Thymus (tissue), 11 donors: ENCODE results near the gene CHST2. TPM values are rescaled to one million over a fixed set of nuclear protein-coding genes. Genes with fewer than 3 reads are reported as not detected.

Source experiments
- DNase-seq, 9 donors: peaks; one replicate each; pipeline ENCODE4 v3.0.0-alpha.2; 2013; ENCODE audit warnings: low spot score in 9 of 9, low read depth in 6 of 9, missing footprints in 1 of 9
- H3K27ac ChIP-seq, 2 donors: one replicate each; pipeline ENCODE4 v1.5.1; 2013; ENCODE audit warnings: control low read depth in 1 of 2, low read depth in 1 of 2, low read length in 1 of 2, mild to moderate bottlenecking in 1 of 2, moderate library complexity in 1 of 2
- H3K27me3 ChIP-seq, 2 donors: one replicate each; pipeline ENCODE4 v1.5.1; 2013; ENCODE audit warnings: low read length in 1 of 2; ENCODE audit not compliant: control insufficient read depth in 2 of 2, insufficient read depth in 1 of 2
- H3K36me3 ChIP-seq, 2 donors: one replicate each; pipeline ENCODE4 v1.5.1; 2013; ENCODE audit warnings: low read length in 1 of 2, mild to moderate bottlenecking in 1 of 2, moderate library complexity in 1 of 2; ENCODE audit not compliant: control insufficient read depth in 2 of 2, insufficient read depth in 2 of 2
- H3K4me1 ChIP-seq, 2 donors: one replicate each; pipeline ENCODE4 v1.5.1; 2013; ENCODE audit warnings: low read length in 2 of 2; ENCODE audit not compliant: control insufficient read depth in 2 of 2, insufficient read depth in 2 of 2
- H3K4me3 ChIP-seq, 2 donors: one replicate each; pipeline ENCODE4 v1.5.1; 2013; ENCODE audit warnings: low read length in 2 of 2, control low read depth in 1 of 2, mild to moderate bottlenecking in 1 of 2
- H3K9me3 ChIP-seq, 2 donors: one replicate each; pipeline ENCODE4 v1.5.1; 2013; ENCODE audit warnings: low read length in 1 of 2, mild to moderate bottlenecking in 1 of 2; ENCODE audit not compliant: control insufficient read depth in 2 of 2, insufficient read depth in 1 of 2
- WGBS: extraction: QIAGEN DNeasy Blood & Tissue Kit; methylation state at CpG from one replicate; pipeline ENCODE4 v1.1.7; 2013; 5-methylcytosine and 5-hydroxymethylcytosine counted together
- polyA plus RNA-seq: library from polyadenylated mRNA; stranded (reverse); fragments of 200-250 nt; gene quantifications from one replicate; pipeline ENCODE4 v1.2.3, GENCODE V29; 2013
- total RNA-seq: library from RNA; stranded (reverse); fragments of 120-200 nt; gene quantifications from one replicate; pipeline ENCODE4 v1.2.4, GENCODE V29; 2013
- donor health status: healthy.

Gene CHST2
- total and polyA plus RNA-seq, 2 donors: 15.6 to 16.5 TPM

DNA sequence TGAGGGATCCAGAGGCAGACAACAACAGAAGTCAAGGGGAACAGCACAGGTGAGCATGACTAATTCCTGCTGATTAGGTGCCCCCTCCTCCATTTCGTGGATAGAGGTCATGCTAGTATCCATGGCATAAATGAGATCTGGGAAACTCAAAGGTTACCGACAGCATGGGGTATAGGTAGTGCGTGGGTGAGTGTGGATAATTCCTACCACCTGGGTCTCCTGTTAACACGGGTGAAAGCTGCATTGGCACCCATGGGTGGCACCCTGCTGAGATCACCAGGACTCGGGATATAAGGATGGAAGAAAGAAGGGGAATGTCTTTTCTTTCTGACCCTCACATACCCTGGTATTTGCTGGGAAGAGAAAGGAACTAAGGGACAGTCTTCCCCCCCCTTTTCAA is 14.4 kb upstream of the CHST2 start:
- DNase-seq: no peak
- Histone ChIP-seq H3K9me3 (peaks cover 0 to 12% of the 10 kb centered on the region in 2 donors), H3K4me1 (no peaks in the 10 kb centered on the region), H3K27me3 (no peaks in the 10 kb centered on the region), H3K36me3 (no peaks in the 10 kb centered on the region), H3K4me3 (no peak overlapping the region), H3K27ac (no peak overlapping the region)
- WGBS: 96% methylated on average over 5 of the region's 5 CpGs

GRCh38 chr3:143109861-143110260 is 9.7 kb upstream of the CHST2 start:
- H3K4me1 ChIP-seq: no peaks in the 10 kb centered on the region
- no peak overlapping the region for H3K4me3 ChIP-seq
- WGBS: 96% methylated on average over 5 of the region's 5 CpGs
- DNase-seq: no peak
- no peak overlapping the region for H3K27ac ChIP-seq
- no peaks in the 10 kb centered on the region for H3K36me3 ChIP-seq
- no peaks in the 10 kb centered on the region for H3K27me3 ChIP-seq
- peaks cover 0 to 5% of the 10 kb centered on the region in 2 donors for H3K9me3 ChIP-seq

DNA sequence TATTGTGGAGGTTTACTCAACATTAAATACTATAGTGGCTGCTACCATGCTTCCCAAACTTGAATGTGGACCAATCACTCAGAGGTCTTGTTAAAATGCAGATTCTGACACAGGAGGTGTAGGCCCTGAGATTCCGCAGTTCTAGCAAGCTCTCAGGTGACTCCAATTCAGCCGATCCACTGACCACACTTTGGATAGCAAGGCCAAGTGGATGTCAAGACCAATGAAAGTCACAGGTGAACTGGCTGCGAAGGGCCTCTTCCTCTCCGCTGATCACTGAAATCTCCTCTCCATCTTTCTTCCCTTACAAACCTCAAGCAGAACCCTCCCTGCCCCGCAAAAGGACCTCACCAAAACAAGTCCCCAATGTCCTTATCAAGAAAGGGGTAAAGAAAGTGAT is 9.2 kb upstream of the CHST2 start:
- no peak for DNase-seq
- no peak overlapping the region for H3K27ac ChIP-seq
- H3K27me3 ChIP-seq: no peaks in the 10 kb centered on the region
- no peak overlapping the region for H3K4me3 ChIP-seq
- peaks cover 0 to under 1% of the 10 kb centered on the region in 2 donors for H3K9me3 ChIP-seq
- no peaks in the 10 kb centered on the region for H3K36me3 ChIP-seq
- WGBS: 84% methylated on average over 5 of the region's 5 CpGs
- H3K4me1 ChIP-seq: no peaks in the 10 kb centered on the region

DNA sequence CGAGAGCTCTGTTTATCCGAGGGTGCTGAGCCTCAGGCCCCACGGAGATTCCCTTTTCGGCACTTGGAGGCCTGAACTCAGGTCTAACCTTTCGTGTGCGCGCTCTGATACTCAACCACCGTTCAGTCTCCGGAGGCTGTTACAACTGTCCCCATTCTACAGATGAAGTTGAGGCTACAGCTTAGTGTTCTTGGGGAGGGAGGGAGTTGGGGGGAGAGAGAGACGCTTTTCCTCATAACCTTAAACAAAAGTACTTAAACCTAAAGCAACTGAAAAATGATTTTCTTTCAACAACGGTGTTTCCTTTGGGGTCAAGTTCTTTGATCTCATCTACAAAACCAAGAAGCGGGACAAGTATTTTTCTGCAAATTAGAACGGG is 952 bp upstream of the CHST2 start:
- Histone ChIP-seq H3K4me3 (peak overlapping the region; percentile 68 to 80), H3K4me1 (peaks cover 10 to 43% of the 10 kb centered on the region in 2 donors), H3K27me3 (peaks cover 0 to 12% of the 10 kb centered on the region in 2 donors), H3K27ac (peak overlapping the region in 1 of 2 donors; percentile 42), H3K36me3 (peaks cover 8 to 18% of the 10 kb centered on the region in 2 donors), H3K9me3 (peaks cover 0 to 9% of the 10 kb centered on the region in 2 donors)
- peak in 2 of 9 donors; percentile 19 to 20 for DNase-seq
- whole genome bisulfite sequencing: 52% methylated on average over 13 of the region's 13 CpGs

GRCh38 chr3:143119974-143120715 is 574 bp downstream of the CHST2 start:
- Histone ChIP-seq H3K36me3 (peaks cover 8 to 18% of the 10 kb centered on the region in 2 donors), H3K4me3 (peak overlapping the region; percentile 68 to 96), H3K9me3 (peaks cover 0 to 9% of the 10 kb centered on the region in 2 donors), H3K4me1 (peaks cover 13 to 48% of the 10 kb centered on the region in 2 donors), H3K27me3 (peaks cover 0 to 12% of the 10 kb centered on the region in 2 donors), H3K27ac (peak overlapping the region; percentile 86 to 89)
- WGBS: under 1% methylated on average over 85 of the region's 85 CpGs
- peak in 5 of 9 donors; percentile 47 to 83 (median 65) for DNase-seq

DNA sequence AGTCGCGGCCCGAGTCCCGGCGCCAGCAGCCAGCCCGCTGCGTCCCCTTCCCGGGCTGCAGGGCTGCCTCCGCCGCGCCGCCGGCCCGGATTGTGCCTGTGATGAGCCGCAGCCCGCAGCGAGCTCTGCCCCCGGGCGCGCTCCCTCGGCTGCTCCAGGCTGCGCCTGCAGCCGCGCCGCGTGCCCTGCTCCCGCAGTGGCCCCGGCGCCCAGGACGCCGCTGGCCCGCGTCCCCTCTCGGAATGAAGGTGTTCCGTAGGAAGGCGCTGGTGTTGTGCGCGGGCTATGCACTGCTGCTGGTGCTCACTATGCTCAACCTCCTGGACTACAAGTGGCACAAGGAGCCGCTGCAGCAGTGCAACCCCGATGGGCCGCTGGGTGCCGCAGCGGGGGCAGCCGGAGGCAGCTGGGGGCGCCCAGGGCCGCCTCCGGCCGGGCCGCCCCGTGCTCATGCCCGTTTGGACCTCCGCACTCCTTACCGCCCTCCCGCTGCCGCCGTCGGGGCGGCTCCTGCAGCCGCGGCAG is 1.2 kb downstream of the CHST2 start:
- Histone ChIP-seq H3K9me3 (peaks cover 0 to 9% of the 10 kb centered on the region in 2 donors), H3K4me1 (peaks cover 16 to 55% of the 10 kb centered on the region in 2 donors), H3K27me3 (peaks cover 0 to 12% of the 10 kb centered on the region in 2 donors), H3K27ac (peak overlapping the region; percentile 74 to 86), H3K36me3 (peaks cover 8 to 18% of the 10 kb centered on the region in 2 donors), H3K4me3 (peak overlapping the region; percentile 68 to 96)
- WGBS: 1% methylated on average over 60 of the region's 60 CpGs
- DNase-seq: peak in 5 of 9 donors; percentile 54 to 80 (median 63)

- Histone ChIP-seq H3K27ac (peak overlapping the region; percentile 3 to 86), H3K4me3 (peak overlapping the region; percentile 68 to 96), H3K9me3 (peaks cover 0 to 9% of the 10 kb centered on the region in 2 donors), H3K27me3 (peaks cover 0 to 12% of the 10 kb centered on the region in 2 donors), H3K4me1 (peaks cover 17 to 58% of the 10 kb centered on the region in 2 donors), H3K36me3 (peaks cover 8 to 23% of the 10 kb centered on the region in 2 donors)
- 67% methylated on average over 79 of the region's 79 CpGs for WGBS
- DNase-seq: peak in 7 of 9 donors; percentile 69 to 88 (median 75)
Observed at GRCh38 chr3:143121241-143122088, 1.9 kb downstream of the CHST2 start.

DNA sequence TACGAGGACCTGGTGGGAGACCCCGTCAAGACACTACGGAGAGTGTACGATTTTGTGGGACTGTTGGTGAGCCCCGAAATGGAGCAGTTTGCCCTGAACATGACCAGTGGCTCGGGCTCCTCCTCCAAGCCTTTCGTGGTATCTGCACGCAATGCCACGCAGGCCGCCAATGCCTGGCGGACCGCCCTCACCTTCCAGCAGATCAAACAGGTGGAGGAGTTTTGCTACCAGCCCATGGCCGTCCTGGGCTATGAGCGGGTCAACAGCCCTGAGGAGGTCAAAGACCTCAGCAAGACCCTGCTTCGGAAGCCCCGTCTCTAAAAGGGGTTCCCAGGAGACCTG is 2.5 kb downstream of the CHST2 start:
- peak overlapping the region in 1 of 2 donors; percentile 86 for H3K27ac ChIP-seq
- peaks cover 8 to 28% of the 10 kb centered on the region in 2 donors for H3K36me3 ChIP-seq
- no peak for DNase-seq
- peaks cover 0 to 12% of the 10 kb centered on the region in 2 donors for H3K27me3 ChIP-seq
- 97% methylated on average over 16 of the region's 16 CpGs for WGBS
- peak overlapping the region in 1 of 2 donors; percentile 96 for H3K4me3 ChIP-seq
- H3K9me3 ChIP-seq: peaks cover 0 to 9% of the 10 kb centered on the region in 2 donors
- peaks cover 17 to 55% of the 10 kb centered on the region in 2 donors for H3K4me1 ChIP-seq
